A673 (cell line): ENCODE results near the gene DYNLT1. TPM values are rescaled to one million over a fixed set of nuclear protein-coding genes. Genes with fewer than 3 reads are reported as not detected.
"Not testable (repeated sequence)": the region's sequence is repeated elsewhere in the genome, so short reads cannot be mapped to it uniquely, and the experiment has no call there.

Experiments
- BruUV-seq: library from RNA; stranded (reverse); fragments of 400-500 nt; replicated peaks from 2 replicates; lab custom pipeline; 2021; lab: Mats Ljungman, UMichigan
- CTCF ChIA-PET: fragments of 300-600 bp; sonication (Branson Sonifier 250); formaldehyde crosslinking; loops from one replicate; lab custom pipeline; 2022; ENCODE audit warnings: antibody characterized with exemption; lab: Charles Lee
- POLR2A ChIA-PET: fragments of 300-600 bp; sonication (Branson Sonifier 250); formaldehyde crosslinking; loops from one replicate; lab custom pipeline; 2022; ENCODE audit warnings: antibody characterized with exemption; ENCODE audit not compliant: low non-redundant PET; lab: Charles Lee
- DNase-seq: peaks from one replicate; pipeline ENCODE4 v3.0.0-alpha.2; 2015; ENCODE audit warnings: low spot score
- H3K27ac ChIP-seq: fragments of 200-600 bp; sonication (generic); 2 replicates; pipeline ENCODE4 v1.5.1; 2016; ENCODE audit warnings: mixed run types, low read depth, mild to moderate bottlenecking, mixed read lengths, antibody characterized with exemption, low read length; ENCODE audit not compliant: poor library complexity, severe bottlenecking
- H3K27me3 ChIP-seq: fragments of 200-600 bp; sonication (generic); replicated peaks from 2 replicates; pipeline ENCODE4 v1.6.1; 2017; ENCODE audit warnings: mixed run types, low read depth, mild to moderate bottlenecking, mixed read lengths, antibody characterized with exemption, low read length; ENCODE audit not compliant: insufficient read depth, poor library complexity
- H3K36me3 ChIP-seq: fragments of 200-600 bp; sonication (generic); 2 replicates; pipeline ENCODE4 v1.6.1; 2016; ENCODE audit warnings: mixed run types, mild to moderate bottlenecking, mixed read lengths, antibody characterized with exemption, low read length; ENCODE audit not compliant: insufficient read depth, poor library complexity, severe bottlenecking
- H3K4me1 ChIP-seq: fragments of 200-600 bp; sonication (generic); 2 replicates; pipeline ENCODE4 v1.6.1; 2017; ENCODE audit warnings: mixed run types, mild to moderate bottlenecking, mixed read lengths, antibody characterized with exemption, low read length; ENCODE audit not compliant: insufficient read depth, poor library complexity, severe bottlenecking
- H3K4me3 ChIP-seq: fragments of 200-600 bp; sonication (generic); 2 replicates; pipeline ENCODE4 v1.5.1; 2016; ENCODE audit warnings: low read depth, mixed run types, mild to moderate bottlenecking, mixed read lengths, low read length; ENCODE audit not compliant: poor library complexity, severe bottlenecking
- H3K9me3 ChIP-seq: fragments of 200-600 bp; sonication (generic); 2 replicates; pipeline ENCODE4 v1.6.1; 2016; ENCODE audit warnings: mixed run types, low read depth, mild to moderate bottlenecking, mixed read lengths, antibody characterized with exemption, low read length; ENCODE audit not compliant: poor library complexity, severe bottlenecking
- CTCF ChIP-seq: fragments of 300-800, 200-600 bp; sonication (generic); conservative IDR thresholded peaks from 2 replicates; pipeline ENCODE4 v1.5.1; 2017; ENCODE audit warnings: low read depth, mild to moderate bottlenecking, antibody characterized with exemption, low read length, moderate library complexity, mixed read lengths
- EZH2 ChIP-seq: fragments of 200-600 bp; sonication (generic); IDR thresholded peaks from 2 replicates; pipeline ENCODE4 v1.6.1; 2017; ENCODE audit warnings: borderline replicate concordance, low read depth, mild to moderate bottlenecking, mixed read lengths, antibody characterized with exemption, low read length; ENCODE audit not compliant: poor library complexity, severe bottlenecking
- intact Hi-C: fragments of 100-400 bp; cut with micrococcal nuclease; formaldehyde crosslinking; loops from one replicate; pipeline ENCODE4 v1.10.0; 2022; ENCODE audit not compliant: unreplicated experiment
- total RNA-seq: library from RNA; stranded (reverse); gene quantifications from 2 replicates; pipeline ENCODE4 v1.2.3, GENCODE V29; 2021

Gene DYNLT1
- total RNA-seq, 1 experiment from 2014 or later = 137 TPM

DNA sequence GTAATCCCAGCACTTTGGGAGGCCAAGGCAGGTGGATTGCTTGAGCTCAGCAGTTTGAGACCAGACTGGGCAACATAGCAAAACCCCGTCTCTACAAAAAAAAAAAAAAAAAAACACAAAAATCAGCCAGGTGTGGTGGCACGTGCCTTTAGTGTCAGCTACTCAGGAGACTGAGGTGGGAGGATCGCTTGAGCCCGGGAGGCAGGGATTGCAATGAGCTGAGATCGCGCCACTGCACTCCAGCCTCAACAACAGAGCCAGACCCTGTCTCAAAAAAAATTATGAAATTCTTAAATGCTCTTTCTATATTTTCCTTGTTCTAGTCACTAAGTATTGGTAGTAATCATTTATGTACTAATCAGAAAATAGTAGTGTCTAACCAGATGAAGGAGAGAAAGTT, 35.9 kb upstream of the DYNLT1 start:
- Histone ChIP-seq H3K36me3 (no peaks in the 10 kb centered on the region), H3K4me1 (no peaks in the 10 kb centered on the region), H3K4me3 (no peak overlapping the region), H3K27ac (no peak overlapping the region), H3K9me3 (no peaks in the 10 kb centered on the region), H3K27me3 (no peaks in the 10 kb centered on the region)
- no peak for DNase-seq
- TF ChIP-seq EZH2 (no peak), CTCF (no peak)
- CTCF ChIA-PET = no interaction called here
- POLR2A ChIA-PET = no interaction called here
- BruUV-seq = no TSS peak
- intact Hi-C loops = no loop called here

DNA sequence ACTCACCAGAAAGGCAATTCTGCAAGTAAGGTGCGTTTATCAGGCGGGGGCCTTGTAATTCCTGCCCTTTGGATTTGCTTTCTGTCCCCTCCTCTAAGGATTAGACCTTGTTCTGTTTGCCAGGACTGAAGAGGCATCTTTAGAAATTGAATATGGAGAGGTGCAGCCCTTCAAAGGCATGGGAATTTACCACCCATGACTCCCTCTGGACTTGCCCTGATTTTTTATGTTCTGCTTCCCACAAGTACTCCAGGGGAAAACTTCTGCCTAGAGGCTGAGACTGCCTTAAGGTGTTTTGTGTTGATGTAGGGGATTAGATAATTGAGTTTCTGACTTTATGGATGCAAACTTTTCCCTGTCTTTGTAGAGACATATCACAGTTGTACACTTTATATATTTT, 35.5 kb upstream of the DYNLT1 start:
- ChIA-PET CTCF (no interaction called here), POLR2A (no interaction called here)
- Histone ChIP-seq H3K27me3 (no peaks in the 10 kb centered on the region), H3K9me3 (no peaks in the 10 kb centered on the region), H3K4me1 (no peaks in the 10 kb centered on the region), H3K36me3 (no peaks in the 10 kb centered on the region), H3K27ac (no peak overlapping the region), H3K4me3 (no peak overlapping the region)
- BruUV-seq = no TSS peak
- intact Hi-C loops = no loop called here
- TF ChIP-seq CTCF = no peak
- no peak for TF ChIP-seq EZH2
- DNase-seq = no peak

DNA sequence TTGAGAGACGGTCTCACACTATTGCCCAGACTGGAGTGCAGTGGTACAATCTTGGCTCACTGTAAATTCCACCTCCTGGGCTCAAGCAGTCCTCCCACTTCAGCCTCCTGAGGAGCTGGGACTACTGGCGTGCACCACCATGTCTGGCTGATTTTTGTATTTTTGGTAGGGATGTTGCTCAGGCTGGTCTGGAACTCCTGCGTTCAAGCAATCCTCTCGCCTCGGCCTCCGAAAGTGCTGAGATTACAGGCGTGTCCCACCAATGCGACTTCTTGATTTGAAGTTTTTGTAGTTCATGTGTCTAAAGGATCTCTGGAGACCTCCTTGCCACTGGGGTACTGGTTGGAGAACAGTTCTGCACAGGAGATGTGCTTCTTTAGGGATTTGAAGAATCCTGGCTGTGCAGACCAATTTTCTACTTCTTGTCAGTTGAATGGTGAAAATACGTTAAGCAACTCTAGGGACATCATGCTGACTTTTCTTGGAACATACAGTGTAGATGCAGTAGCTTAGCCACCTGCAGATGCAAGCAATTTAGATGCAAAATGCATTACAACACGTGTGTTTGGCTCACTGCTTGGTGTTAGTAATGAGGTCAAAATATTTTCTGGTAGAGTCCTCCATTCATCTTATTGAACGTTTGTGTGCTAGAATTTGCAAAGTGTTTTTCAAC, 33.5 kb upstream of the DYNLT1 start:
- BruUV-seq = no TSS peak
- Histone ChIP-seq H3K27me3 (no peaks in the 10 kb centered on the region), H3K36me3 (no peaks in the 10 kb centered on the region), H3K4me1 (no peaks in the 10 kb centered on the region), H3K9me3 (no peaks in the 10 kb centered on the region), H3K4me3 (no peak overlapping the region), H3K27ac (no peak overlapping the region)
- TF ChIP-seq CTCF (no peak), EZH2 (no peak)
- no peak for DNase-seq
- CTCF ChIA-PET = no interaction called here
- POLR2A ChIA-PET = interaction anchor here (0.7 kb wide), 1 partner anchor 176 kb away, joined by 9 read pairs; no protein-coding TSS in a partner anchor
- intact Hi-C loops = no loop called here

DNA sequence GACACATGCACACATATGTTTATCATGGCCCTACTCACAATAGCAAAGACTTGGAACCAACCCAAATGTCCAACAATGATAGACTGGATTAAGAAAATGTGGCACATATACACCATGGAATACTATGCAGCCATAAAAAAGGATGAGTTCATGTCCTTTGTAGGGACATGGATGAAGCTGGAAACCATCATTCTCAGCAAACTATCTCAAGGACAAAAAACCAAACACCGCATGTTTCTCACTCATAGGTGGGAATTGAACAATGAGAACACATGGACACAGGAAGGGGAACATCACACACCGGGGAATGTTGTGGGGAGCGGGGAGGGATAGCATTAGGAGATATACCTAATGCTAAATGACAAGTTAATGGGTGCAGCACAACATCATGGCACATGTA, 32.6 kb upstream of the DYNLT1 start:
- DNase-seq, H3K27ac ChIP-seq, BruUV-seq, H3K4me1 ChIP-seq, POLR2A ChIA-PET, H3K36me3 ChIP-seq, intact Hi-C loops, H3K9me3 ChIP-seq, H3K27me3 ChIP-seq, H3K4me3 ChIP-seq, CTCF ChIA-PET: not testable (repeated sequence)
